GM12891 (cell line): ENCODE data around the gene TAP1.
"Not testable (repeated sequence)": the region's sequence is repeated elsewhere in the genome, so short reads cannot be mapped to it uniquely, and the experiment has no call there.

Experiments used
- POLR2A ChIP-seq: IDR thresholded peaks from 2 replicates; pipeline ENCODE4 v1.6.1; 2011; ENCODE audit warnings: low read depth, low read length, control low read depth
- POLR2AphosphoS5 ChIP-seq: IDR thresholded peaks from 2 replicates; pipeline ENCODE4 v1.6.1; 2011; ENCODE audit warnings: low read depth, low read length, control low read depth
- POU2F2 ChIP-seq: IDR thresholded peaks from 2 replicates; pipeline ENCODE4 v1.6.1; 2011; ENCODE audit warnings: low read depth, mild to moderate bottlenecking, control low read depth, low read length, moderate library complexity
- TAF1 ChIP-seq: IDR thresholded peaks from 2 replicates; pipeline ENCODE4 v1.6.1; 2011; ENCODE audit warnings: low read depth, low read length, control low read depth

- TF ChIP-seq POLR2AphosphoS5, POLR2A, TAF1, POU2F2: not testable (repeated sequence)
Measured at GRCh38 chr6:32805404-32805803, 48.1 kb downstream of the TAP1 start.
